AG04450 (cell line): ENCODE results near the gene VIPR2. TPM values are rescaled to one million over a fixed set of nuclear protein-coding genes. Genes with fewer than 3 reads are reported as not detected.

Experiments
- CTCF ChIA-PET: fragments of 300-600, 350-600 bp; formaldehyde crosslinking; extraction: SDS; loops from one replicate; lab custom pipeline; 2022; ENCODE audit warnings: antibody characterized with exemption, inconsistent platforms; lab: Charles Lee
- POLR2A ChIA-PET: fragments of 350-600 bp; formaldehyde crosslinking; extraction: SDS; loops from one replicate; lab custom pipeline; 2021; ENCODE audit warnings: antibody characterized with exemption, inconsistent platforms; lab: Yijun Ruan, JAX
- DNase-seq: peaks from one replicate; pipeline ENCODE4 v3.0.0-alpha.2; 2011; ENCODE audit warnings: low read depth, low spot score
- H3K27ac ChIP-seq: one replicate; pipeline ENCODE4 v1.5.1; 2012; ENCODE audit warnings: low read depth, low read length, control low read depth
- H3K27me3 ChIP-seq: one replicate; pipeline ENCODE4 v1.6.0; 2012; ENCODE audit warnings: low read length; ENCODE audit not compliant: control insufficient read depth, insufficient read depth
- H3K4me3 ChIP-seq: 2 replicates; pipeline ENCODE4 v1.5.1; 2011; ENCODE audit warnings: mild to moderate bottlenecking, low read depth, low read length, control low read depth
- H3K9me3 ChIP-seq: 2 replicates; pipeline ENCODE4 v1.5.1; 2012; ENCODE audit warnings: low read length; ENCODE audit not compliant: control insufficient read depth, insufficient read depth
- polyA plus RNA-seq: library from polyadenylated mRNA; depleted of rRNA; stranded (reverse); fragments of >200 nt; gene quantifications from 2 replicates; pipeline ENCODE4 v1.2.3, GENCODE V29; 2011
- TF ChIP-seq, protein P1 (sequence below): IDR thresholded peaks from 2 replicates; pipeline ENCODE4 v1.5.1; 2011; ENCODE audit warnings: low read depth, low read length, control low read depth, inconsistent platforms

VIPR2 gene
- polyA plus RNA-seq, 1 experiment: not detected

DNA sequence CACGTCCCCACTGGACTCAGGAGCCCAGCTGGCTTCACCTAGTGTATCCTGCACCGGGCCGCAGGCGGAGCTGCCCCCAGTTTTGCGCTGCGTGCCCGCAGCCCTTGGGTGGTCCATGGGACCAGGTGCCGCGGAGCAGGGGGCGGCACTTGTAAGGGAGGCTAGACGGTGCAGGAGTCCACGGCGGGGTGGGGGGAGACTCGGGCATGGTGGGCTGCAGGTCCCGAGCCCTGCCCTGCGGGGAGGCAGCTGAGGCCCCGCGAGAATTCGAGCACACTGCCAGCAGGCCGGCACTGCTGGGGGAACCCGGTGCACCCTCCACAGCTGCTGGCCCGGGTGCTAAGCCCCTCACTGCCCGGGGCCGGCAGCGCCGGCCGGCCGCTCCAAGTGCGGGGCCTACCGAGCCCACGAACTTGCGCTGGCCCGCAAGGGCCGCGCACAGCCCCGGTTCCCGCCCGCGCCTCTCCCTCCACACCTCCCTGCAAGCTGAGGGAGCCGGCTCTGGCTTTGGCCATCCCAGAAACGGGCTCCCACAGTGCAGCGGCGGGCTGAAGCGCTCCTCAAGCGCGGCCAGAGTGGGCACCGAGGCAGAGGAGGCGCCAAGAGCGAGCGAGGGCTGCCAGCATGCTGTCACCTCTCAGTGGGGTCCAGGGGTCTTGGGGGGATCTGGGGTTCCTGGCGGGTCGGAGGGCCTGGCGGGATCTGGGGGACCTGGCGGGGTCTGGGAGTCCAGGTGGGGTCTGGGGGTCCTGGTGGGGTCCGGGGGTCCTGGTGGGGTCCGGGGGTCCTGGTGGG lies 81.4 kb downstream of the VIPR2 start:
- CTCF ChIA-PET: no interaction called here

DNA sequence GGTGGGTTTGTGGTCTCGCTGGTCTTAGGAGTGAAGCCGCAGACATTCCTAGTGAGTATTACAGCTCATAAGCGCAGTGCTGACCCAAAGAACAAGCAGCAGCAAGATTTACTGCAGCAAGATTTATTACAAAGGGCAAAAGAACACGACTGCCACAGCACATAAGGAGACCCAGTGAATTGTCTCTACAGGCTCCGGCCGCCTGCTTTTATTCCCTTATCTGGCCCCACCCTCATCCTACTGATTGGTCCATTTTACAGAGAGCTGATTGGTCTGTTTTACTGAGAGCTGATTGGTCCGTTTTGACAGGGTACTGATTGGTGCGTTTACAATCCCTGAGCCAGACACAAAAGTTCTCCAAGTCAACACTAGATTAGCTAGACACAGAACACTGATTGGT lies 82.1 kb downstream of the VIPR2 start:
- POLR2A ChIA-PET: no interaction called here
- DNase-seq: no peak
- Histone ChIP-seq H3K27ac (no peak overlapping the region), H3K4me3 (no peak overlapping the region), H3K9me3 (peaks cover 57% of the 10 kb centered on the region), H3K27me3 (no peaks in the 10 kb centered on the region)
- TF ChIP-seq, protein P1, sequence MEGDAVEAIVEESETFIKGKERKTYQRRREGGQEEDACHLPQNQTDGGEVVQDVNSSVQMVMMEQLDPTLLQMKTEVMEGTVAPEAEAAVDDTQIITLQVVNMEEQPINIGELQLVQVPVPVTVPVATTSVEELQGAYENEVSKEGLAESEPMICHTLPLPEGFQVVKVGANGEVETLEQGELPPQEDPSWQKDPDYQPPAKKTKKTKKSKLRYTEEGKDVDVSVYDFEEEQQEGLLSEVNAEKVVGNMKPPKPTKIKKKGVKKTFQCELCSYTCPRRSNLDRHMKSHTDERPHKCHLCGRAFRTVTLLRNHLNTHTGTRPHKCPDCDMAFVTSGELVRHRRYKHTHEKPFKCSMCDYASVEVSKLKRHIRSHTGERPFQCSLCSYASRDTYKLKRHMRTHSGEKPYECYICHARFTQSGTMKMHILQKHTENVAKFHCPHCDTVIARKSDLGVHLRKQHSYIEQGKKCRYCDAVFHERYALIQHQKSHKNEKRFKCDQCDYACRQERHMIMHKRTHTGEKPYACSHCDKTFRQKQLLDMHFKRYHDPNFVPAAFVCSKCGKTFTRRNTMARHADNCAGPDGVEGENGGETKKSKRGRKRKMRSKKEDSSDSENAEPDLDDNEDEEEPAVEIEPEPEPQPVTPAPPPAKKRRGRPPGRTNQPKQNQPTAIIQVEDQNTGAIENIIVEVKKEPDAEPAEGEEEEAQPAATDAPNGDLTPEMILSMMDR: no peak
- CTCF ChIA-PET: no interaction called here

More for the DNA sequence above, 81.4 kb downstream of the VIPR2 start:
- POLR2A ChIA-PET: no interaction called here
- no peak for DNase-seq
- Histone ChIP-seq H3K9me3 (peaks cover 64% of the 10 kb centered on the region), H3K4me3 (no peak overlapping the region), H3K27me3 (no peaks in the 10 kb centered on the region), H3K27ac (no peak overlapping the region)
- TF ChIP-seq, protein P1: no peak

DNA sequence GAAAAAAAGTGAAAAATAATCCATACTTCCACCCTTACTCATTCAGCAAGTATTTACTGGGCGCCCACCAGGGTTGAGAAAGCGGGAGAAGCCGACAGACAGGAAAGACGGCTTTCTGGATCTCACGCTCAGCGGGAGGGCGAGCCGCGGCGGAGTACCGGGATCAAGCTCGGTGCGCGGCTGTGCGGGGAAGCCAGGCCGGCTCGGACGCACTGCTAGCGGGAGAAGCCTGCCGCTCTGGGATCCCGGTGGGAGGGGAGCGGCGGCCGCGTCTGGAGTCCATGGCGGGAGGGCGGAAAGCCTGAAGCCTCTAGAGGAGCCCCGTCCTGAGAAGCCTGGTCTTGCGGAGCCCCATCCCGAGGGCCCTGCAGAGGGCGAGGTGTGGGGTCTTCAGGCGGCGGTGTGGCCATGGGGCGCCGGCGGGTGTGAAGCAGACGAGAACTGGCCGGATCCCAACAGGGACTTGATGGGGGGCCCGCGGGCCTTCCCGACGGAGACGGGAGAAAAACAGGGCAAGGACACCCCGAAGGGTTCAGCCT lies 82.9 kb downstream of the VIPR2 start:
- H3K27ac ChIP-seq: no peak overlapping the region
- H3K9me3 ChIP-seq: peaks cover 49% of the 10 kb centered on the region
- TF ChIP-seq, protein P1: no peak
- ChIA-PET CTCF (no interaction called here), POLR2A (no interaction called here)
- DNase-seq: no peak
- H3K4me3 ChIP-seq: no peak overlapping the region
- no peaks in the 10 kb centered on the region for H3K27me3 ChIP-seq

DNA sequence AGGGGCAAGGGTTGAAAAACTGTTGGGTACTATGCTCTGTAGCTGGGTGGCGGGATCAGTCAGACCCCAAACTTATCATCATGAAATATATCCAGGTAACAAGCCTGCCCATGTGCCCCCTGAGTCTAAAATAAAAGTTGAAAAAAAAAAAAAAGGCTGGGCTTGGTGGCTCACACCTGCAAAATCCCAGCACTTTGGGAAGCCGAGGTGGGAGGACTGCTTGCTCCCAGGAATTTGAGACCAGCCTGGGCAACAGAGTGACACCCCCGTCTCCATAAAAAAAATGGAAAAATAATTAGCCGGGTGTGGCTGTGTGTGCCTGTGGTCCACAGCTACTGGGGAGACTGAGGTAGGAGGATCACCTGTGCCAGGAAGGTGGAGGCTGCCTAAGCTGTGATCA lies 83.5 kb downstream of the VIPR2 start:
- Histone ChIP-seq H3K9me3 (peaks cover 47% of the 10 kb centered on the region), H3K4me3 (no peak overlapping the region), H3K27me3 (no peaks in the 10 kb centered on the region), H3K27ac (no peak overlapping the region)
- no peak for DNase-seq
- TF ChIP-seq, protein P1: no peak
- ChIA-PET CTCF (no interaction called here), POLR2A (no interaction called here)

DNA sequence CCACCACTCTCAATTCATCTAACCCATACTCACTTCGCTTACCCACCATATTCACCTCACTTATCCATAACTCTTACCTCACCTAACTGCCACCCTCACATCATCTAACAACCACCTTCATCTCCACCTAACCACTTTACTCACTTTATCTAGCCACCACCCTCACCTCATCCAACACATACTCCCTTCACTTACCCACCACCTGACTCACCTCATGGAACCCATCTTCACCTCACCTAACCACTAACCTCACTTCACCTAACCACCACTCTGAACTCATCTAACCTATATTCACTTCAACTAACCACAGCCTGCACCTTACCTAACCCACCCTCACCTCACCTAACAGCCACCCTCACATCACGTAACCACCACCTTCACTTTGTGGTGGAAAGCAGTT lies 84.2 kb downstream of the VIPR2 start:
- H3K27ac ChIP-seq: no peak overlapping the region
- TF ChIP-seq, protein P1: no peak
- DNase-seq: no peak
- ChIA-PET POLR2A (no interaction called here), CTCF (no interaction called here)
- H3K27me3 ChIP-seq: no peaks in the 10 kb centered on the region
- no peak overlapping the region for H3K4me3 ChIP-seq
- H3K9me3 ChIP-seq: peaks cover 49% of the 10 kb centered on the region
